Calu3 (cell line): ENCODE data around the gene DMD. TPM values are rescaled to one million over a fixed set of nuclear protein-coding genes. Genes with fewer than 3 reads are reported as not detected.

Source experiments
- BruUV-seq: library from RNA; stranded (reverse); fragments of 400-500 nt; replicated peaks from 2 replicates; lab custom pipeline; 2021; lab: Mats Ljungman, UMichigan
- CTCF ChIA-PET: fragments of 300-600 bp; sonication (Branson Sonifier 250); formaldehyde crosslinking; loops from one replicate; lab custom pipeline; 2022; ENCODE audit warnings: antibody characterized with exemption; lab: Charles Lee
- DNase-seq: peaks from one replicate; pipeline ENCODE4 v3.0.0; 2022
- H3K27ac Mint-ChIP-seq: one replicate; pipeline ENCODE4 v1.8.0; 2022; ENCODE audit warnings: mixed read lengths; ENCODE audit not compliant: unreplicated experiment
- H3K27me3 Mint-ChIP-seq: one replicate; pipeline ENCODE4 v1.8.0; 2022; ENCODE audit warnings: mixed read lengths; ENCODE audit not compliant: unreplicated experiment
- H3K36me3 Mint-ChIP-seq: one replicate; pipeline ENCODE4 v1.8.0; 2022; ENCODE audit warnings: mild to moderate bottlenecking, moderate library complexity, mixed read lengths; ENCODE audit not compliant: insufficient read depth, unreplicated experiment
- H3K4me1 Mint-ChIP-seq: one replicate; pipeline ENCODE4 v1.8.0; 2022; ENCODE audit warnings: mild to moderate bottlenecking, low read depth, mixed read lengths; ENCODE audit not compliant: unreplicated experiment
- H3K4me3 Mint-ChIP-seq: one replicate; pipeline ENCODE4 v1.8.0; 2022; ENCODE audit warnings: mild to moderate bottlenecking, low read depth, moderate library complexity, mixed read lengths; ENCODE audit not compliant: unreplicated experiment
- H3K9me3 Mint-ChIP-seq: one replicate; pipeline ENCODE4 v1.8.0; 2022; ENCODE audit warnings: low read depth, mixed read lengths; ENCODE audit not compliant: unreplicated experiment
- CTCF ChIP-seq: fragments of 200-600 bp; IDR thresholded peaks from one replicate; pipeline ENCODE4 v1.8.0; 2022; ENCODE audit warnings: antibody characterized with exemption; ENCODE audit not compliant: unreplicated experiment
- intact Hi-C: fragments of 100-400 bp; cut with micrococcal nuclease; formaldehyde crosslinking; loops from one replicate; pipeline ENCODE4 v1.10.0; 2022; ENCODE audit not compliant: unreplicated experiment
- total RNA-seq: library from RNA; stranded (reverse); gene quantifications from 2 replicates; pipeline ENCODE4 v1.2.3, GENCODE V29; 2022

Gene DMD
- total RNA-seq, 1 experiment from 2014 or later, result 11.6 TPM

DNA sequence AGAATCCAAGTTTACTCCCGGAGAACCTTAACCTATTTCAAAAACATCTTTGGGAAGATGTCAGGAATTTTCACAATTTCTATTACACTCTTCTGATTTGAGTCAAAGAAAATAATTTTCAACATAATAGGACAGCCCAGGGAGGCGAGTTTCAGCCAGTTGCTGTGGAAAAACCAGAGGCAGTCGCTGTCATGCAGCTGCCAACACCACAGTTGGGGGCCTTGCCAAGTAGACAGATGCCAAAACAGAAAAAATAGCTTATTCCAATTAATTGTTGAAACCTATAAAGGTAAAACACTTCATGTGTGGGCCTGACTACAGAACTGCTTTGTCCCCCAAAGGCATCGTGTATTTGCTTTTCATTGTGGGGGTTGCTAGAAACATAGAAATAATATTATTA is 225.8 kb downstream of the DMD start:
- CTCF ChIA-PET, result no interaction called here
- no TSS peak for BruUV-seq

DNA sequence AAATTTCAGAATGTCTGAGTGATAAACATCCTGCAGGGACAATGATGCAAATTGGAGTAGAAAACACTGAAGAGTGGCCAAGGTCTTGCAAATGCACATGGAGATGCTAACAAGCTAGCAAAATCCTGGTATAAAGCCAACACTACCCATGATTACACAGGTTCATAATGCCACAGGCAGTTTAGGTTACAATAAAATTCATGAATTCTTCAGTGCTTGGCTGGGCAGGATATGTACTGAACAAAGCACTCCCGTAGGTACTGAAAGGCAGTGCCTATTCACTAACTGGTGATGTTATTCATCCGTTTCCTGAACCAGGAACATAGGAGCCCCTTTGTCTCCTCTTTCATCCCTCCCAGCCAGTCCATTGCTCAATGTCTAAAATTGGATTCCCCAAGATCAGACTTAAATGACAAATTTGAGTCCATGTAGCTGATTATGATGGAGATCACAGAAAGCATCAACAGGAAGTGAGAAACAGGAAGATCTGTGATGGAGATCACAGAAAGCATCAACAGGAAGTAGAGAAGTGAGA is 244.5 kb downstream of the DMD start:
- Mint-ChIP-seq H3K27me3 (no peaks in the 10 kb centered on the region), H3K4me1 (no peaks in the 10 kb centered on the region), H3K27ac (no peak overlapping the region), H3K36me3 (no peaks in the 10 kb centered on the region), H3K4me3 (no peak overlapping the region), H3K9me3 (peaks cover 5% of the 10 kb centered on the region)
- TF ChIP-seq CTCF, result no peak
- intact Hi-C loops, result no loop called here
- no peak for DNase-seq
- no TSS peak for BruUV-seq
- CTCF ChIA-PET, result no interaction called here

More for the DNA sequence above, 225.8 kb downstream of the DMD start:
- no peak overlapping the region for H3K27ac Mint-ChIP-seq
- intact Hi-C loops, result no loop called here
- no peaks in the 10 kb centered on the region for H3K27me3 Mint-ChIP-seq
- no peaks in the 10 kb centered on the region for H3K36me3 Mint-ChIP-seq
- TF ChIP-seq CTCF, result no peak
- DNase-seq, result no peak
- H3K9me3 Mint-ChIP-seq, result no peaks in the 10 kb centered on the region
- no peak overlapping the region for H3K4me3 Mint-ChIP-seq
- no peaks in the 10 kb centered on the region for H3K4me1 Mint-ChIP-seq

GRCh38 chrX:32954125-32954524 is 257.2 kb downstream of the DMD start:
- H3K36me3 Mint-ChIP-seq, result no peaks in the 10 kb centered on the region
- no peak overlapping the region for H3K27ac Mint-ChIP-seq
- no peaks in the 10 kb centered on the region for H3K9me3 Mint-ChIP-seq
- H3K4me3 Mint-ChIP-seq, result no peak overlapping the region
- DNase-seq, result no peak
- H3K27me3 Mint-ChIP-seq, result no peaks in the 10 kb centered on the region
- intact Hi-C loops, result no loop called here
- TF ChIP-seq CTCF, result no peak
- CTCF ChIA-PET, result no interaction called here
- no peaks in the 10 kb centered on the region for H3K4me1 Mint-ChIP-seq
- no TSS peak for BruUV-seq

DNA sequence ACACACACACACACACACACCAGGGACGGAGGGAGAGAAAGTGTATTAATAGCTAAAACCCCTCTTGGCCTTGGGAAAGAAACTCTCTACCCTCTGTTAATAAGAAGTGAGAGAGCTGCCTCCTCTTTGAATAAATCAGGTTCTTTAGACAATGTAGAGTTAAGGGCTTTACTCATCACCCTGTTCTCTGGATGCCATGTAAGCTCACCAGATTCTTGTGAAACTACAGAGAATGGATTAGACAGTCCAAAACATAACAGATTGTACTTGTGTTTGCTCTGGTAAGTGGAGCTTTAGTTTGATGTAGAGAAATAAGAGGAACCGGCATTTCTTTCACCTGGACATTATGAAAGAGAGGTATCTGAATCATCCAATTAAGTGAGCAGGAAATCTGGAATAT is 263.2 kb downstream of the DMD start:
- H3K4me1 Mint-ChIP-seq, result no peaks in the 10 kb centered on the region
- BruUV-seq, result no TSS peak
- no peaks in the 10 kb centered on the region for H3K36me3 Mint-ChIP-seq
- H3K27ac Mint-ChIP-seq, result no peak overlapping the region
- CTCF ChIA-PET, result no interaction called here
- no peaks in the 10 kb centered on the region for H3K27me3 Mint-ChIP-seq
- intact Hi-C loops, result no loop called here
- no peak overlapping the region for H3K4me3 Mint-ChIP-seq
- DNase-seq, result no peak
- TF ChIP-seq CTCF, result no peak
- H3K9me3 Mint-ChIP-seq, result no peaks in the 10 kb centered on the region
